Right ventricle myocardium inferior (tissue), 1 donor: ENCODE results near the gene PDXP. TPM values are rescaled to one million over a fixed set of nuclear protein-coding genes. Genes with fewer than 3 reads are reported as not detected.
"Not testable (repeated sequence)": the region's sequence is repeated elsewhere in the genome, so short reads cannot be mapped to it uniquely, and the experiment has no call there.

ENCODE experiments used
- ATAC-seq: fragments of 200-7000 bp; cut with Tn5 transposase; one replicate; pipeline ENCODE4 v1.9.1; 2020; ENCODE audit warnings: mild to moderate bottlenecking, moderate library complexity
- DNase-seq: peaks from one replicate; pipeline ENCODE4 v3.0.0; 2021; ENCODE audit errors: missing footprints
- intact Hi-C: fragments of 100-400 bp; cut with DNase I; formaldehyde crosslinking; loops from one replicate; pipeline ENCODE4 v1.11.0; 2022
- total RNA-seq: library from RNA; stranded (reverse); fragmentation: NEBNext Ultra II Directional; extraction: Animal tissue kit (Norgen Biotek cat#: 25700); gene quantifications from one replicate; pipeline ENCODE4 v1.2.1, GENCODE V29; 2021
- donor health status: DM: no; HTN: yes; CAD: no; lungs with severe emphysema.

PDXP gene
- total RNA-seq, 1 donor from 2014 or later, result 21.4 TPM

- ATAC-seq, result no peak
- peak; percentile 70 for DNase-seq
- intact Hi-C loops, result loop anchor here (5.0 kb wide), 1 partner anchor 152 kb away; no protein-coding TSS in a partner anchor
Observed at GRCh38 chr22:37639771-37640590, 18.5 kb upstream of the PDXP start.

GRCh38 chr22:37640591-37641560 lies 17.6 kb upstream of the PDXP start:
- intact Hi-C loops, result loop anchor here (5.0 kb wide), 1 partner anchor 151 kb away; no protein-coding TSS in a partner anchor
- ATAC-seq, result no peak
- peak; percentile 65 for DNase-seq

GRCh38 chr22:37641561-37641949 lies 17.0 kb upstream of the PDXP start:
- DNase-seq (peak; percentile 22), ATAC-seq (no peak)
- intact Hi-C loops, result loop anchor here (5.0 kb wide), 1 partner anchor 151 kb away; no protein-coding TSS in a partner anchor

GRCh38 chr22:37643225-37643847 lies 15.2 kb upstream of the PDXP start:
- DNase-seq (peak; percentile 94), ATAC-seq (peak; percentile 86)
- intact Hi-C loops, result loop anchor here (2.0 to 5.0 kb wide), 2 partner anchors 37 to 149 kb away; no protein-coding TSS in a partner anchor

GRCh38 chr22:37647317-37647716 lies 11.2 kb upstream of the PDXP start:
- intact Hi-C loops, result no loop called here
- no peak for DNase-seq
- no peak for ATAC-seq

- intact Hi-C loops, result no loop called here
- ATAC-seq (no peak), DNase-seq (no peak)
Observed at GRCh38 chr22:37647928-37648327, 10.6 kb upstream of the PDXP start.

- intact Hi-C loops, result no loop called here
- ATAC-seq (no peak), DNase-seq (no peak)
Observed at GRCh38 chr22:37650463-37651136, 7.9 kb upstream of the PDXP start.

GRCh38 chr22:37654563-37655251 lies 3.8 kb upstream of the PDXP start:
- DNase-seq, result no peak
- ATAC-seq, result no peak
- intact Hi-C loops, result no loop called here

GRCh38 chr22:37655252-37655563 lies 3.3 kb upstream of the PDXP start:
- intact Hi-C loops, result no loop called here
- DNase-seq (no peak), ATAC-seq (no peak)

GRCh38 chr22:37656583-37656982 lies 1.9 kb upstream of the PDXP start:
- intact Hi-C loops, ATAC-seq, DNase-seq: not testable (repeated sequence)

GRCh38 chr22:37657590-37658132 lies 862 bp upstream of the PDXP start:
- DNase-seq (no peak), ATAC-seq (no peak)
- intact Hi-C loops, result loop anchor here (1.0 kb wide), 1 partner anchor 18 kb away; the partner anchor contains the start of gene LGALS1

GRCh38 chr22:37659066-37659896 lies 758 bp downstream of the PDXP start:
- intact Hi-C loops, result no loop called here
- DNase-seq (no peak), ATAC-seq (no peak)

- DNase-seq, result no peak
- ATAC-seq, result no peak
- intact Hi-C loops, result no loop called here
Observed at GRCh38 chr22:37659897-37660708, 1.6 kb downstream of the PDXP start.

- intact Hi-C loops, result no loop called here
- ATAC-seq, result no peak
Observed at GRCh38 chr22:37660709-37661045, 2.2 kb downstream of the PDXP start.

GRCh38 chr22:37661160-37661924 lies 2.8 kb downstream of the PDXP start:
- ATAC-seq, result peak; percentile 35
- intact Hi-C loops, result no loop called here

More at GRCh38 chr22:37660709-37661045, 2.2 kb downstream of the PDXP start:
- no peak for DNase-seq

More at GRCh38 chr22:37661160-37661924, 2.8 kb downstream of the PDXP start:
- no peak for DNase-seq
